K562 (cell line): Measurements from ENCODE around the gene TKT. TPM values are rescaled to one million over a fixed set of nuclear protein-coding genes. Genes with fewer than 3 reads are reported as not detected.

Source experiments
- ATAC-seq: fragments of 200-7000 bp; cut with Tn5 transposase; 3 replicates; pipeline ENCODE4 v1.9.1; 2020; ENCODE audit warnings: moderate library complexity
- BruUV-seq: library from RNA; stranded (reverse); fragments of 400-500 nt; replicated peaks from 2 replicates; lab custom pipeline; 2021; lab: Mats Ljungman, UMichigan
- CTCF ChIA-PET: fragments of 300-600 bp; formaldehyde crosslinking; extraction: SDS; loops from one replicate; lab custom pipeline; 2021; ENCODE audit warnings: low intra/inter-chr PET ratio; lab: Yijun Ruan, JAX
- POLR2A ChIA-PET: fragments of 300-600, 350-650 bp; sonication (Branson Sonifier 250); formaldehyde crosslinking; extraction: SDS; loops from one replicate; lab custom pipeline; 2021; ENCODE audit warnings: antibody characterized with exemption, inconsistent platforms; lab: Yijun Ruan, JAX
- DNase-seq, 4 experiments: peaks; one replicate each; pipeline versions ENCODE4 v3.0.0 to v3.0.0-alpha.2; 2011 to 2018; ENCODE audit warnings: low spot score in 3 of 4, mixed read lengths in 3 of 4; ENCODE audit errors: extremely low read depth in 1 of 4
- FAIRE-seq: peaks from 2 replicates; lab custom pipeline; 2011; peaks lifted over from hg19 to GRCh38; lab: Jason Lieb, UNC
- H2AFZ ChIP-seq: 2 replicates; pipeline ENCODE4 v1.6.0; 2011; ENCODE audit warnings: low read depth, low read length, control low read depth, inconsistent platforms
- H3K27ac ChIP-seq: fragments of 200-600 bp; 3 replicates; pipeline ENCODE4 v1.8.0; 2011; ENCODE audit warnings: low read depth, mild to moderate bottlenecking, control low read depth, inconsistent platforms, low read length, moderate library complexity, mixed read lengths; ENCODE audit errors: extremely low read depth
- H3K27me3 ChIP-seq, 2 experiments: fragments of 300-600 bp in 1 of 2; 2 replicates in 1 of 2; 3 replicates in 1 of 2; pipeline versions ENCODE4 v1.6.0 to v1.8.0; 2011; ENCODE audit warnings: inconsistent platforms in 2 of 2, low read length in 2 of 2, mild to moderate bottlenecking in 1 of 2, mixed read lengths in 1 of 2, moderate library complexity in 1 of 2; ENCODE audit not compliant: control insufficient read depth in 2 of 2, insufficient read depth in 2 of 2
- H3K36me3 ChIP-seq: fragments of 300-600 bp; 3 replicates; pipeline ENCODE4 v1.8.0; 2011; ENCODE audit warnings: mild to moderate bottlenecking, low read length, inconsistent platforms; ENCODE audit not compliant: control insufficient read depth, insufficient read depth
- H3K4me1 ChIP-seq, 2 experiments: fragments of 200-600 bp in 1 of 2; replicated peaks in 1 of 2; 2 replicates in 1 of 2; 3 replicates in 1 of 2; pipeline versions ENCODE4 v1.5.1 to v1.8.0; 2011; ENCODE audit warnings: inconsistent platforms in 2 of 2, low read length in 2 of 2, mild to moderate bottlenecking in 1 of 2, mixed read lengths in 1 of 2, moderate library complexity in 1 of 2; ENCODE audit not compliant: control insufficient read depth in 2 of 2, insufficient read depth in 2 of 2
- H3K4me2 ChIP-seq: 2 replicates; pipeline ENCODE4 v1.6.1; 2011; ENCODE audit warnings: low read length, control low read depth, inconsistent platforms, mixed read lengths; ENCODE audit not compliant: insufficient read depth
- H3K4me3 ChIP-seq: fragments of 200-600 bp; sonication (generic), shearing (Covaris generic); 2 replicates; pipeline ENCODE4 v1.5.1; 2016; ENCODE audit warnings: control low read depth, inconsistent platforms
- H3K79me2 ChIP-seq: fragments of 200-600 bp; 3 replicates; pipeline ENCODE4 v1.8.0; 2011; ENCODE audit warnings: low read length, inconsistent platforms; ENCODE audit not compliant: control insufficient read depth, insufficient read depth
- H3K9ac ChIP-seq, 2 experiments: 2 replicates each; pipeline versions ENCODE4 v1.6.0 to v1.6.1; 2011; ENCODE audit warnings: low read depth in 2 of 2, low read length in 2 of 2, control low read depth in 1 of 2, inconsistent platforms in 1 of 2, mild to moderate bottlenecking in 1 of 2, mixed read lengths in 1 of 2; ENCODE audit not compliant: insufficient read depth in 1 of 2
- H3K9me1 ChIP-seq: one replicate; pipeline ENCODE4 v1.6.0; 2011; ENCODE audit warnings: inconsistent platforms, mild to moderate bottlenecking, low read length, moderate library complexity; ENCODE audit not compliant: control insufficient read depth, insufficient read depth
- H3K9me3 ChIP-seq: replicated peaks from 2 replicates; pipeline ENCODE4 v1.5.1; 2011; ENCODE audit warnings: low read depth, low read length, inconsistent platforms; ENCODE audit not compliant: control insufficient read depth, insufficient read depth
- H4K20me1 ChIP-seq: replicated peaks from 2 replicates; pipeline ENCODE4 v1.6.1; 2011; ENCODE audit warnings: low read length, inconsistent platforms, mixed read lengths; ENCODE audit not compliant: control insufficient read depth, insufficient read depth
- CBX1 ChIP-seq: sonication (generic); IDR thresholded peaks from 2 replicates; pipeline ENCODE4 v1.6.1; 2016; ENCODE audit warnings: antibody characterized with exemption, low read depth, mild to moderate bottlenecking
- GTF2E2 ChIP-seq: fragments of 200-800 bp; sonication (Bioruptor generic); IDR thresholded peaks from 2 replicates; pipeline ENCODE4 v1.6.1; 2016; ENCODE audit warnings: missing genetic modification characterization, missing compliant biosample characterization
- SOX6 ChIP-seq: fragments of 450-650 bp; IDR thresholded peaks from 2 replicates; pipeline ENCODE4 v1.6.1; 2014; ENCODE audit warnings: mild to moderate bottlenecking
- SUPT5H ChIP-seq: fragments of 450-650 bp; IDR thresholded peaks from 2 replicates; pipeline ENCODE4 v1.6.1; 2016
- XRCC3 ChIP-seq: fragments of 450-650 bp; IDR thresholded peaks from 2 replicates; pipeline ENCODE4 v1.6.1; 2017; ENCODE audit warnings: mild to moderate bottlenecking, moderate library complexity
- WGBS: fragments of 100-300 bp; shearing (Covaris generic); methylation state at CpG from one replicate; pipeline ENCODE4 v1.1.6; 2016; ENCODE audit warnings: low coverage, mixed read lengths; ENCODE audit not compliant: insufficient coverage; ENCODE audit errors: missing lambda C conversion rate; 5-methylcytosine and 5-hydroxymethylcytosine counted together
- in situ Hi-C: fragments of 300-500 bp; cut with MboI; formaldehyde crosslinking; loops from 4 replicates; pipeline ENCODE4 v1.15.0; 2018; ENCODE audit warnings: inconsistent platforms, mixed read lengths
- intact Hi-C: fragments of 100-400 bp; cut with micrococcal nuclease; formaldehyde crosslinking; loops from 2 replicates; pipeline ENCODE4 v1.14.2; 2022
- polyA plus RNA-seq, 8 experiments: library from polyadenylated mRNA; depleted of rRNA in 4 of 8; stranded (reverse) in 5 of 8; unstranded in 3 of 8; fragments of >200 nt; fragmentation: Nextera tagmentation in 2 of 8; fragmentation: Illumina TruSeq in 1 of 8; extraction: Ambion mirVana in 2 of 8; extraction: Trizol in 1 of 8; gene quantifications; 2 replicates each; pipeline versions ENCODE4 v1.2.1 to v1.2.3, GENCODE V29; 2011 to 2014; ENCODE audit warnings: inconsistent platforms in 1 of 8, missing spikeins in 1 of 8
- total RNA-seq, 7 experiments: library from RNA; depleted of rRNA in 6 of 7; stranded (reverse); fragments of >200 nt in 6 of 7; fragmentation: Illumina TruSeq in 2 of 7; extraction: Trizol in 2 of 7; gene quantifications; 2 replicates each; pipeline versions ENCODE4 v1.2.1 to v1.2.3, GENCODE V29; 2011 to 2021; ENCODE audit warnings: low replicate concordance in 1 of 7
- TF ChIP-seq, protein P1 (sequence below): sonication (generic); formaldehyde crosslinking; IDR thresholded peaks from 2 replicates; pipeline ENCODE4 v1.8.0; 2023; ENCODE audit warnings: mild to moderate bottlenecking, missing genetic modification reagents

TKT gene
- total and polyA plus RNA-seq, 9 of the 15 experiments (the other 6 are each of a cell fraction or from before 2014, with no cell fraction given): 58.1 to 401 (median 187) TPM

GRCh38 chr3:53250881-53251605, 4.8 kb downstream of the TKT start:
- BruUV-seq: no TSS peak
- in situ Hi-C loops: no loop called here

More at GRCh38 chr3:53250881-53251605, 4.8 kb downstream of the TKT start:
- Histone ChIP-seq H3K79me2 (peaks cover 97% of the 10 kb centered on the region), H2AFZ (no peak overlapping the region), H3K9me3 (no peaks in the 10 kb centered on the region), H3K9ac (peak overlapping the region in 1 of 2 experiments; percentile 75; a peak in 2 of 4 replicates), H3K36me3 (peaks cover 46% of the 10 kb centered on the region), H3K27ac (peak overlapping the region; percentile 30; the same call in 1 of the 3 replicates), H3K4me3 (no peak overlapping the region), H3K4me2 (no peak overlapping the region; the same call in 1 of the 2 replicates)
- intact Hi-C loops: no loop called here
- POLR2A ChIA-PET: interaction anchor here (0.6 kb wide), 1 partner anchor 14 kb away, joined by 3 read pairs; no protein-coding TSS in a partner anchor
- no peak for DNase-seq
- TF ChIP-seq CBX1: no peak
- TF ChIP-seq, protein P1, sequence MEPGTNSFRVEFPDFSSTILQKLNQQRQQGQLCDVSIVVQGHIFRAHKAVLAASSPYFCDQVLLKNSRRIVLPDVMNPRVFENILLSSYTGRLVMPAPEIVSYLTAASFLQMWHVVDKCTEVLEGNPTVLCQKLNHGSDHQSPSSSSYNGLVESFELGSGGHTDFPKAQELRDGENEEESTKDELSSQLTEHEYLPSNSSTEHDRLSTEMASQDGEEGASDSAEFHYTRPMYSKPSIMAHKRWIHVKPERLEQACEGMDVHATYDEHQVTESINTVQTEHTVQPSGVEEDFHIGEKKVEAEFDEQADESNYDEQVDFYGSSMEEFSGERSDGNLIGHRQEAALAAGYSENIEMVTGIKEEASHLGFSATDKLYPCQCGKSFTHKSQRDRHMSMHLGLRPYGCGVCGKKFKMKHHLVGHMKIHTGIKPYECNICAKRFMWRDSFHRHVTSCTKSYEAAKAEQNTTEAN: no peak
- no peak for TF ChIP-seq GTF2E2 (tag)
- no peak for TF ChIP-seq XRCC3
- TF ChIP-seq SUPT5H: no peak
- TF ChIP-seq SOX6: no peak
- TF ChIP-seq, all 486 proteins: peak for 0
- WGBS: 97% methylated on average over 3 of the region's 4 CpGs
- ATAC-seq: no peak
- CTCF ChIA-PET: no interaction called here
- H4K20me1 ChIP-seq: peaks cover 46% of the 10 kb centered on the region
- no peaks in the 10 kb centered on the region for H3K9me1 ChIP-seq
- H3K4me1 ChIP-seq: peaks cover 36 to 55% of the 10 kb centered on the region in 2 experiments; a peak in 4 of 5 replicates
- no peak for FAIRE-seq
- no peaks in the 10 kb centered on the region for H3K27me3 ChIP-seq
